ENCODE data around the gene DNASE1L2.
"Not testable (repeated sequence)": the region's sequence is repeated elsewhere in the genome, so short reads cannot be mapped to it uniquely, and the experiment has no call there.

DNA sequence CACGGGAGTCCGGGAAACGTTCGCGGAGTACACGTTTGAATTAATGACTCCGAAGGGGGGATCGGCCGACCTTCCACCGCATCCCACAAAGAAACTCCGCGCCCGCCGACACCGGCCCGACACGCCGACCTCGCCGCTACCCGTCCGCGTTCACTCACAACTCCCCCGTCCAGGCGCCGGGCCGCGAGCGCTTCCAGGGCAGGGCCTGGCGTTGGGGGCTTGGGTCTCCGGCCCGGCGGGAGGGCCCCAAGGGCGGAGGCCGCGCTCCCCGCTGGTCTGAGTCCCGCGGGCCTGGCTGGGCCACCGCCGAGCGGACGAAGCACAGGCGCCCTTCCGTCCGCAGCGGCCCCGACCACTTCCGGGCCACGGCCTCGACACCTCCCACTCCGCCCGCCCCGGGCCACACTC lies 31.3 kb downstream of the DNASE1L2 start:
- not testable (repeated sequence) for TF ChIP-seq POLR2A (IDR thresholded peaks at IDR 0.05; ENCODE audit: low read depth, low read length); EZH2 (IDR thresholded peaks at IDR 0.05; ENCODE audit: borderline replicate concordance, low read depth, low read length, severe bottlenecking); JUN (IDR thresholded peaks at IDR 0.05; ENCODE audit: borderline replicate concordance, insufficient read depth, insufficient read length, low read depth)
- TF ChIP-seq, protein P1, sequence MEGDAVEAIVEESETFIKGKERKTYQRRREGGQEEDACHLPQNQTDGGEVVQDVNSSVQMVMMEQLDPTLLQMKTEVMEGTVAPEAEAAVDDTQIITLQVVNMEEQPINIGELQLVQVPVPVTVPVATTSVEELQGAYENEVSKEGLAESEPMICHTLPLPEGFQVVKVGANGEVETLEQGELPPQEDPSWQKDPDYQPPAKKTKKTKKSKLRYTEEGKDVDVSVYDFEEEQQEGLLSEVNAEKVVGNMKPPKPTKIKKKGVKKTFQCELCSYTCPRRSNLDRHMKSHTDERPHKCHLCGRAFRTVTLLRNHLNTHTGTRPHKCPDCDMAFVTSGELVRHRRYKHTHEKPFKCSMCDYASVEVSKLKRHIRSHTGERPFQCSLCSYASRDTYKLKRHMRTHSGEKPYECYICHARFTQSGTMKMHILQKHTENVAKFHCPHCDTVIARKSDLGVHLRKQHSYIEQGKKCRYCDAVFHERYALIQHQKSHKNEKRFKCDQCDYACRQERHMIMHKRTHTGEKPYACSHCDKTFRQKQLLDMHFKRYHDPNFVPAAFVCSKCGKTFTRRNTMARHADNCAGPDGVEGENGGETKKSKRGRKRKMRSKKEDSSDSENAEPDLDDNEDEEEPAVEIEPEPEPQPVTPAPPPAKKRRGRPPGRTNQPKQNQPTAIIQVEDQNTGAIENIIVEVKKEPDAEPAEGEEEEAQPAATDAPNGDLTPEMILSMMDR (IDR thresholded peaks at IDR 0.05; ENCODE audit: extremely low read depth in 1 of 2, insufficient read depth in 1 of 2, low read depth in 1 of 2, low read length in 2 of 2): not testable (repeated sequence)
